Endothelial cell of umbilical vein (primary cell): Measurements from ENCODE around the gene TACR1.

Source experiments
- FOS ChIP-seq: IDR thresholded peaks from 2 replicates; pipeline ENCODE4 v1.6.1; 2011; ENCODE audit warnings: mild to moderate bottlenecking, low read length, moderate library complexity, borderline replicate concordance; ENCODE audit not compliant: insufficient read depth
- JUN ChIP-seq: IDR thresholded peaks from 2 replicates; pipeline ENCODE4 v1.6.1; 2011; ENCODE audit warnings: borderline replicate concordance, low read depth; ENCODE audit not compliant: insufficient read length, insufficient read depth
- POLR2A ChIP-seq: IDR thresholded peaks from 2 replicates; pipeline ENCODE4 v1.6.1; 2012; ENCODE audit warnings: low read depth, mild to moderate bottlenecking, control low read depth, low read length
- POLR2AphosphoS5 ChIP-seq: IDR thresholded peaks from 2 replicates; pipeline ENCODE4 v1.6.1; 2012; ENCODE audit warnings: low read depth, mild to moderate bottlenecking, control low read depth, low read length, moderate library complexity; ENCODE audit not compliant: insufficient read depth
- TF ChIP-seq, protein P1 (sequence below), 2 donors: IDR thresholded peaks; 1 replicate in 1 of 2; 2 replicates in 1 of 2; pipeline ENCODE4 v1.5.1; 2011; ENCODE audit warnings: low read length in 2 of 2, mild to moderate bottlenecking in 2 of 2, moderate library complexity in 2 of 2, control low read depth in 1 of 2, inconsistent platforms in 1 of 2, low read depth in 1 of 2; ENCODE audit not compliant: insufficient read depth in 1 of 2; ENCODE audit errors: extremely low read depth in 1 of 2
- TF ChIP-seq, protein P2 (sequence below): IDR thresholded peaks from 2 replicates; pipeline ENCODE4 v1.6.1; 2011; ENCODE audit not compliant: insufficient read depth, insufficient read length

DNA sequence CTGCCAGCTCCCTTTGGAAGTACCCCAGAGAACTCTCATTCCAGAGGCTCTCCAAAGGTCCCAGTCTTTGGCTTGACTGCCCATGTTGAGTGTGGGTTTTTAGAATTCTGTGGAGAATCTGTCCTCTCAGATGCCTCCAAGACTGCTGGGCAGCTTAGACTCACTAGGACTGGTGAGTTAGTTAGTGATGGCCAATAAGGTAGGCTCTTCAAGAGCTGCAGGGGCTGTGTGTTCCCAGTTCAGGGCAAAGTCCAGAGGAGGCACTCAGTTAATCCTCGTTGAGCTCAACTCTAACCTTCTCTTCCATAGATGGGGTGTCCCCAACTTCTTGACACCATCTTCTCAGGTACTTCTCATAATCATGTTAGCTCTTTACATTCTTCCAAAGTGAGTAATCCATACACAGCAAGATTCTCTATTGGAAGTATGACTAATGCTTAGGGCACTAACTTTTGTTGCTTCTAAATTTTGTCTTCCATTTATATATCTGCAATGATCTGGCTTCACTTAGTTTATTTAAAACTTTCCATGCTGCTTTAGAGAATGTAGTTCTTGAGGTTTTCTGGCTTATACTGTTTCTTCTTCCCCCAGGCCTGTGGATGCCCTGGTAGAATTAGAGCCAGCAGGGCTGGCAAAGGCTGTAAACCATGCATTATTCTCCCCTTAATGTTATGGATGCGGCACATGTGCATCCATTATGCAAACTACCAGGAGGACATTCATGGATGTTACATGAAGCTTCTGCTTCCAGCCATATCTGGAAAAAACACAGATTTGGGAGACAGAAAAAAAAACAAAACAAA is 151.9 kb downstream of the TACR1 start:
- no peak for TF ChIP-seq POLR2A
- TF ChIP-seq, protein P1, sequence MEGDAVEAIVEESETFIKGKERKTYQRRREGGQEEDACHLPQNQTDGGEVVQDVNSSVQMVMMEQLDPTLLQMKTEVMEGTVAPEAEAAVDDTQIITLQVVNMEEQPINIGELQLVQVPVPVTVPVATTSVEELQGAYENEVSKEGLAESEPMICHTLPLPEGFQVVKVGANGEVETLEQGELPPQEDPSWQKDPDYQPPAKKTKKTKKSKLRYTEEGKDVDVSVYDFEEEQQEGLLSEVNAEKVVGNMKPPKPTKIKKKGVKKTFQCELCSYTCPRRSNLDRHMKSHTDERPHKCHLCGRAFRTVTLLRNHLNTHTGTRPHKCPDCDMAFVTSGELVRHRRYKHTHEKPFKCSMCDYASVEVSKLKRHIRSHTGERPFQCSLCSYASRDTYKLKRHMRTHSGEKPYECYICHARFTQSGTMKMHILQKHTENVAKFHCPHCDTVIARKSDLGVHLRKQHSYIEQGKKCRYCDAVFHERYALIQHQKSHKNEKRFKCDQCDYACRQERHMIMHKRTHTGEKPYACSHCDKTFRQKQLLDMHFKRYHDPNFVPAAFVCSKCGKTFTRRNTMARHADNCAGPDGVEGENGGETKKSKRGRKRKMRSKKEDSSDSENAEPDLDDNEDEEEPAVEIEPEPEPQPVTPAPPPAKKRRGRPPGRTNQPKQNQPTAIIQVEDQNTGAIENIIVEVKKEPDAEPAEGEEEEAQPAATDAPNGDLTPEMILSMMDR (IDR thresholded peaks at IDR 0.05; ENCODE audit: extremely low read depth in 1 of 2, insufficient read depth in 1 of 2, low read depth in 1 of 2, low read length in 2 of 2) = no peak
- TF ChIP-seq FOS = no peak
- no peak for TF ChIP-seq JUN
- TF ChIP-seq, protein P2, sequence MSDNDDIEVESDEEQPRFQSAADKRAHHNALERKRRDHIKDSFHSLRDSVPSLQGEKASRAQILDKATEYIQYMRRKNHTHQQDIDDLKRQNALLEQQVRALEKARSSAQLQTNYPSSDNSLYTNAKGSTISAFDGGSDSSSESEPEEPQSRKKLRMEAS = no peak
- no peak for TF ChIP-seq POLR2AphosphoS5
